ENCODE results near the gene DND1.
"Not testable (repeated sequence)": the region's sequence is repeated elsewhere in the genome, so short reads cannot be mapped to it uniquely, and the experiment has no call there.

DND1 gene

DNA sequence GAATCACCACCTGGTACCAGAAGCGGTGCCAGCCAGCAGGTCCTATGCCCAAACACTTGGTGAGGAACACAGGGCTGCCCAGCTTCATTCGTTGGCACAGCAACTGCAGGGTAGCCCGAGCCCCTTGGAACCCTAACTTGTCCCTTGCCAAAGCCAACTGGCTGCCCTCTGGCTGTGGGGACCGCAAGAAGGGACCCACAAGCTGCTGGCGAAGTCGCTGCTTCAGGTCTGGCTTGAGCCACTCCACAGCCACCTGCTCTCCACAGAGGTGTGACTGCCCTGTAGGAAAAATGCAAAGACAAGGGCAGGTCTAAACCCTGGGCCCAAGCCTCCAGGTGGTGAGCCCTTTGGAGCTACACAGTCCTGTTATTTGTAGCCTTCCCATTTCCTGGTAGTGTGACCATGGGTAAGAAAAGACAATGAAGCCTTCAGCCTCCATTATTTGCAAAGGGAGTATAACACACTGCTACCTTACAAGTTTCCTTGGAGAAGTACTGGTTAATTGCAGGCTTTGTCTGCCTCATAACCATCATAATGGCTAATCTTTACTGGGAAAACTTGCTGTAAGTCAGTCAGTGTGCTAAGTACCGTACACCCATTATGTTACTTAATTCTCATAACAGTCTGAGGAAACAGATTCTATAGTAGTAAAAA lies 1.8 kb downstream of the DND1 start:
- DNase-seq: no peak

DNA sequence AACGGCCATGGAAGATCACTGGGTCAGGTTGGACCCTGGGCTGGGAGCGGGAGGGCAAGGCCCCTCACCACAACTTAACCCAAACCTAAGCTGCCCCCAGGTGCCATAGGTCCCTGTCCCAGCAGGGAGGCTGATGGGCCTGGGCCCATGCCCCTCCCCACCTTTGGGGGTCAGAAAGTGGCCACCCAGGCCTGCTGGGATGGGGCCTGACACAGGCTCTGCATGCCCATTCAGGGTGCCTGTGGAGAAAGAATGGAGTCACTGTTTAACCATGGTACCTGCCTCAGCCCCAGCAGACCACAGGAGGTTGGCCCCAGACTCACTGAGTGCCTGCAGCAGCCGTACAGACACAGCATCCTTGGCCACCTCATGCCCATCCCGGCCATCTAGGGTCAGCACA lies 2.3 kb downstream of the DND1 start:
- DNase-seq: not testable (repeated sequence)

DNA sequence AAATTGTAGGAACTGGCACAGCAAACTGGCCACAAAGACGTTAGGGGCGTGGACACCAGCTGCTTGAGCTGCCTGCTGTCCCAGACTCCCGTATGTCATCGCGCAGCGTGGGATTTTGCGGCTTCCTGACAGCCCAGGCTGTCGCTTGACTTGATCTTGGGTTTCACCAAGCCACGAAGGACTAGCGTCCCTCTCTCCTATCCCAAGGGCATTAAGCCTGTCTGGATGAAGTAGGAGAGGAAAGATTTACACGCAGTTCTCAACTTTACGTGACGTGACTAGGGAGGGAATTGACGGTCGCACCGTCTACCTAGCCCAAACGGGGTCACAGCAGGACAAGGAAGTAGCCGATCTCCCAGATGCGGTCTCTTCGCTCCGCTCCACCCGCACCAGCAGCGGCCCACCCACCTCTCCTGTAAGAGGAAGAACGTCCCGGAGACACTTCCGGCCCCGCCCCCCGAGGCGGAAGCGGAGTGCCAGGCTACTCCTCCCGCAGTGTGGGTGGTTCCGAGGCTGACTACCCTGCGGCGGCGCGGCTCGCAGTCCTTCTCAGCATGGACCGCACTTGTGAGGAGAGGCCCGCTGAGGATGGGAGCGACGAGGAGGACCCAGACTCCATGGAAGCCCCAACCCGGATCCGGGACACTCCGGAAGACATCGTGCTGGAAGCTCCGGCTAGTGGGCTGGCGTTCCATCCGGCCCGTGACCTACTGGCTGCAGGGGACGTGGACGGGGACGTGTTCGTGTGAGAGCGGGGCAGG lies 8.8 kb downstream of the DND1 start, which contains the start of gene WDR55:
TSS of gene WDR55 (plus strand) at position 546 of the 761 bp plus-strand sequence. CDS start at position 555, 9 bp downstream.
- DNase-seq: peak; percentile 86

DNA sequence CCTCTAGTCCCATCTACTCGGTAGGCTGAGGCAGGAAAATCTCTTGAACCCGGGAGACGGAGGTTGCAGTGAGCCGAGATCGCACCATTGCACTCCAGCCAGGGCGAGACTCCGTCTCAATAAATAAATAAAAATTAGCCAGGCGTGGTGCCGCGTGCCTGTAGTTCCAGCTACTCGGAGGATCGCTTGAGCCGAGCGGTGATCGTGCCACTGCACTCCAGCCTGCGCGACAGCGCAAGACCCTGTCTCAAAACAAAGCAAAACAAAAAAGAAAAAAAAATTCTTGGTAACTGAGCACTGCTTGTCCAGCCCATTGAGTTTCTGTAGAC lies 9.4 kb downstream of the DND1 start:
- DNase-seq: no peak

DNA sequence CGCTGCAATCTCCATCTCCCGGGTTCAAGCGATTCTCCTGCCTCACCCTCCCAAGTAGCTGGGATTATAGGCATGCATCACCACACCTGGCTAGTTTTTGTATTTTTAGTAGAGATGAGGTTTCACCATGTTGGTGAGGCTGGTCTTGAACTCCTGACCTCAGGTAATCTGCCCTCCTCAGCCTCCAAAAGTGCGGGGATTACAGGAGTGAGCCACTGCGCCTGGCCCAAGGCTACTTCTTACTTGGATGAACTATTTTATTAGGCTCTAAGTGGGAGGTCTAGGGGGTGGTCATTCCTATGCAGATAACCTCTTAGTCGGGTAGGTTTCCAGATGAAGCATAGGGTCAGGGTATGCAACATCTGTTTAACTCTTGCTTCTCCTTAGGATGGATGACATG lies 13.0 kb downstream of the DND1 start:
- not testable (repeated sequence) for DNase-seq

DNA sequence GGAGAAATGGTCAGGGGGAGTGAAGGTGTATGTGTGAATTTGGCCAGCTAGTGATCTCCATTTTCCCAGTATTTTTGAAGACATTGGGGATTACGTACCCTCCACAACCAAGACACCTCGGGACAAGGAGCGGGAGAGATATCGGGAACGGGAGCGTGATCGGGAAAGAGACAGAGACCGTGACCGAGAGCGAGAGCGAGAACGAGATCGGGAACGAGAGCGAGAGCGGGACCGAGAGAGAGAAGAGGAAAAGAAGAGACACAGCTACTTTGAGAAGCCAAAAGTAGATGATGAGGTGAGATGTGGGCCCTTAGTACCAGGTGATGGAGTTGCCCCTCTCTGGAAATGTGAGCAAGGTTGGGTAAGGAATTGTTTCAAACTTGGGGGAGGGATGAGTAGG lies 14.5 kb downstream of the DND1 start:
- no peak for DNase-seq

DNA sequence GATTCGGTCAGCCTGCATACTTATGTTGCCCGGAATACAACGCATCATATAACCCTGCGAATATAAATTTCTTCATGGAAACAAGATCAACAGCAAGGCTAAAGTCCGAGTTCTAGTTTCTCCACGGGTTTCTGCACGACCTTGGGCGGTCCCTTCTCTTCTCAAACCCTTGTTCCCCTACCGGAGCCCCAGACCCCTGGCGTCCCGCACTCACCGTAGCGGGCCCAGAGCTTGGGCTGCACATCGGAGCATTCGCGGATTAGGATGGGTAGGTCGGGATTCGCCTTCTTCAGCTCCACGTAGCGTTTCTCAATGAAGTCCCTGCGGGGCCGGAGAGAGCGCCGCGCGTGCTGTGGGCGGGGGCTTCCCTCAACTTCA lies 26.3 kb downstream of the DND1 start:
- DNase-seq: no peak

DNA sequence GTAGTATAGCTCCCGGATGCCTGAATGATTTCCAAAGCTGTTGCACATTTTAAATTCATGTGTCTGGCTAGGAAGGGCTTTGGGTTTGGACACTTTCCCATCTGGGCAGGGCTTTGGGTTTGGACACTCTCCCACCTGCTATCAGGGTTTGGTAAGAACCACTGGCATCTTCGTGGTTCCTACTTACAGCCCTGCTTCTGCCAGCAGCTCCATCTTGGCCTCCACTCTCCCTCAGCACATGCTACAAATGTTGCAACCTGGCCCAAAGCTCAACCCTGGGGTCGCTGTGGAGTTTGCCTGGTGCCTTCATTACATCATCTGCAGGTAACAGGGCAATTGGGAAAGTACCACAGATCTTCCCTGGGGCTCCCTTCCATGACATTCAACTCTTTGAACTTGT lies 30.7 kb downstream of the DND1 start:
- DNase-seq: no peak

DNA sequence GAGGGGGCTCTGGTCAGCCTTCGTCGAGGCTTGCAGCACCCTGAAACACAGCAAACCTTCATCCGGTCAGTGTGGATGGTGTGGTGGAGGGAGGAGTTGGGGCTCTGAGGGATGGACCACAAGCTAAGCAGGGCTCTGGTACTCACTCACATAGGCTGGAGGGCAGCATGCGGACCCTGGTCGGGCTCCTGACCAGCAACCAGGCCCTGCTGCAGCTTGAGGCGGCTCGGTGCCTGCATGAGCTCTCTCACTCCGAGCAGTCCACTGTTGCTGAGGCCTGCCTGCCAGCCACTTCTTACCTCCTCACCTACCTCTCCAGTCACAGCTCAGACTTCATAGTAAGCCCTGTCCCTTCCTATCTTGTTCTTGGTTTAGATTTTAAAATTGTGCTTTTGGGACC lies 31.7 kb downstream of the DND1 start:
- DNase-seq: no peak

DNA sequence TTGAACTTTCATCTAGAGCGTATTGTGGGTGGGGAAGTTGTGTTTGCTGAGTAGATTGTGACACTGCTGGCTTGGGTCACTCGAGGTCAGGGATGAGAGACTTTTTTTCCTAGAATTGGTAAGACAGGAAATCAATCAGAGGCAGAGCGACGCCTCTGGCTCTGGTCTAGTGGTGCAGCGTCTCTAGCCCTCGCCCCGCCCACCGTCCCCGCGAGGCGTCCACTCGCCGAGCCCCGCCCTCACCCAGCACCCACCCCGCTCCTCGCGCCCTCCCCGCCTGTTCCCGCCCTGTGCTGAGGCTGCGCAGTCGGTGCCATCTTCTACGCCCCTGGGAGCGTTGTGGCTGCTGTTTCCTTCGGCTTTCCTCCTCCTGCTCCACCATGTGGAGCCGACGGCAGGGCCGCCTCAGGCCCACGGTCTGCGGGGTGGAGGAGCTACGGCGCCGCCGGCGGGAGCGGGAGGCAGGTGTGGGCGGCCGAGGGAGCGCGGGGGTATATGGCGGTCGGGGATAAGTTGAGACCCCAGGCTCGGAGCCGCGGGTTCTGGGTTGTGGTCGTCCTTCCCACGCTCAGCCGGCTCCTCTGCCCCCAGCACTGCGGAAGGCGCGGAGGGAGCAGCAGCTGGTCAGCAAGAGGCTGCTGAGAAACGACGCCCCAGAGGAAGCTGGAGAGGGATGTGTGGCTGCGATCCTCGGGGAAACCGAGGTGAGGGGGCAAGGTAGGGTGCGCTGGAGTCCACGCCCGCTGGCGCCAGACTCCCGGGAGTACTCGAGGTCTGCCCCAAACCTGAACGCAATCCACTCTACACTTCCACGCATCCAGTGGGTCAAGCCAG lies 34.0 kb downstream of the DND1 start, which contains the start of gene TMCO6:
TSS of gene TMCO6 (plus strand) at position 304 of the 834 bp plus-strand sequence. CDS start at position 381, 77 bp downstream.
- peak; percentile 86 for DNase-seq

DNA sequence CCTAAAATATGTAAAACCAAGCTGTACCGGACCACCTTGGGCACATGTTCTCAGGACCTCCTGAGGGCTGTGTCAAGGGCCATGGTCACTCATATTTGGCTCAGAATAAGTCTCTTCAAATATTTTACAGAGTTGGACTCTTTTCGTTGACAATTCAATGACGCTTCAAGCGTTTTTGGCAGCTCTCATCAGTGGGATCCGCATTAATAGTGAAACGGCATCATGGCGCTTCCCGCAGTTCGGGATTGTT lies 34.6 kb downstream of the DND1 start:
- DNase-seq: not testable (repeated sequence)

DNA sequence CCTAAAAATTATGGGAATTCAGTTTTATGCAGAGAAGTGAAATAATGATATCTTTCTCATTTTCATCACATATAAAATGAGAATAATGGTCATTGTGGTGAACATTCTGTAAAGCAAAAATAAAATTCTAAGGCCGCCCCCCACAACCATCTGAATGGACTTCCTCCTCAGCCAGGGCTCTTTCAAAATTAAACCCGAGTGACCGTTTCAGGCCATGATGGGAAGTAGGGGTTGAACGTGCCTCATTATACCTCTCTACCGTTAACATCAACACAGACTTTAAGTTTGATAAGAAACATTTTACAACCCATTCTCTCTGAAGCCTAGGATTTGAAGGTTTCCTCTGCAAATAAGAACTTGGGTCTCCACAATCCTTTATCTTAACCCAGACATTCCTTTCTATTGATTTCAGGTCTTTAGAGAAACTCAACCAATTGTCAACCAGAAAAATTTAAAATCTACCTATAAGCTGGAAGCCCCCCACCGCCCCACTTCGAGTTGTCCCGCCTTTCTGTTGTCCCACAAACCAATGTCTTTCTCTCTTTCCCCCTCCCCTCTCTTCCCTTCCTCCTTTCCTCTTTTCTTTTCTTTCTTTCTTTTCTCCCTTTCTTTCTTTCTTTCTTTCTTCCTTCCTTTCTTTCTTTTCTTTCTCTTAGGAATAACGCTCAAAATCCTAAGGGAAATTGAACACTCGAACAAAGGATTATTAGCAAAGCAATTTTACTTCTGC lies 35.8 kb downstream of the DND1 start:
- no peak for DNase-seq

DNA sequence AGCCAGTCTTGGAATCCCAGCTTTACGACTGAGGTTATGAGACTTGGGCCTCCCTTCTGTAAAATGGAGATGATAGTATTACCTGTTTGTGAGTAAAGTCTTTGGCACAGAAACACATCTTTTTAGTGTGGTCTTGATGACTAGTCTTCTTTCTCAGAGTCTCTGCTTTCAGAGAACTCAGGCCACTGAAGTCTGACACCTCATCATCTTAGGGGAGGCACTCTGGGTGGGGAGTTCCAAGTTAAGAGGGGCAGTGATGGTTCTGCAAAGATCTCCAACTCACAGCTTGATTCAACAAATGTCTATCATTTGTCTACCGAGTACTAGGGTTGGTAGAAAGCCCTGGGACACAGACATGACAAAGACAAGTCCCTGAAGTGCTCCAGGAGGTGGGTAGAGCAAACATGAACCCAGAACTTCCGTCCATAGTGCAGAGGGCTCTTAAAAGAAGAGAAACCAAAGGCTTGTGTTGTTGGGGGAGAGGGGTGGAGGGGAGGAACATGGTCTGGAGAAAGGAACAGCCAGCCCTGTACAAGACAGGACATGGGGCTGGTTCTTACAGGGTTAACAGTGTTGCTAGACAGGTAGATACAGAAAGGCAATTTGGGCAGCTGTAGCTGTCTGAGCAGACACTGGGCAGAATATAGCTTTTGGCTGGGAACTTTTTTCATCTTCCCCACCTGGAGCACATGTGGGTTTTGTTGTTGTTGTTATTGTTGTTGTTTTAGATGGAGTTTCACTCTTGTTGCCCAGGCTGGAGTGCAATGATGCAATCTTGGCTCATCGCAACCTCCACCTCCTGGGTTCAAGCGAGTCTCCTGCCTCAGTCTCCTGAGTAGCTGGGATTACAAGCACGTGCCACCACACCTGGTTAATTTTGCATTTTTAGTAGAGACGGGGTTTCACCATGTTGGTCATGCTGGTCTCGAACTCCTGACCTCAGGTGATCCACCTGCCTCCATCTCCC lies 37.8 kb downstream of the DND1 start:
- DNase-seq: no peak

DNA sequence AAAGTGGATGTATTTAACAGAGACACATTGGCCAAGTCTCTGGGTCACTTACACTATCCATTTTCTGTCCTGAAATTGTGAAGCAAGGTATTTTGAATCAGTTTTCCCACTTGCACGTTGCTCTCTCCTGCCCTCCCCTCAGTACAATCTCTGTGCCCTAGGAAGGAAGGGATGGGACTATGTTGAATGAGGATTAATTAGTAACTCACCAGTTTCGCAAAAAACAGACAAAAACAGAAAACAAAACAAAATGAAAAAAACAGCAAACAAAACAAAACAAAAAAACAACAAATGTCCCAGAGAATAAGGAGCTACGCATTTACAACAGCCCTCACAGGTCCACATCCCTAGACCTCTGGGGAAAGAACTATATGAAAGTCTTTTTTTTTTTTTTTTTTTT lies 39.3 kb downstream of the DND1 start:
- no peak for DNase-seq

DNA sequence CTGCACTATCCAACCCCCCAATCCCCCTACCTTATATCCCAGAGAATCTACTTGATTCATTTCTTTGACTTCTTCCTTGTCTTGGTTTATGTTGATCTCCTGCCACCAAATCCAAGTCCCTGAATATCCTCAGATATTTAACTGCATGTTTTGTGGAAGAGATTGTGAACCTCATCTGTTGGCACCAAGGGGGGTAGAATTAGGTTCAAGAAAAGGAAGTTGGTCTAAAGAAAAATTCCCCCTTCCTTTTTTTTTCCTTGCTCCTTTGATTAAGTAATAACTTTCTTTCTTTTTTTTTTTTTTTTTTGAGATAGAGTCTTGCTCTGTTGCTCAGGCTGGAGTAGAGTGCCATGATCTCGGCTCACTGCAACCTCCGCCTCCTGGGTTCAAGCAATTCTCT lies 39.9 kb downstream of the DND1 start:
- DNase-seq: no peak

DNA sequence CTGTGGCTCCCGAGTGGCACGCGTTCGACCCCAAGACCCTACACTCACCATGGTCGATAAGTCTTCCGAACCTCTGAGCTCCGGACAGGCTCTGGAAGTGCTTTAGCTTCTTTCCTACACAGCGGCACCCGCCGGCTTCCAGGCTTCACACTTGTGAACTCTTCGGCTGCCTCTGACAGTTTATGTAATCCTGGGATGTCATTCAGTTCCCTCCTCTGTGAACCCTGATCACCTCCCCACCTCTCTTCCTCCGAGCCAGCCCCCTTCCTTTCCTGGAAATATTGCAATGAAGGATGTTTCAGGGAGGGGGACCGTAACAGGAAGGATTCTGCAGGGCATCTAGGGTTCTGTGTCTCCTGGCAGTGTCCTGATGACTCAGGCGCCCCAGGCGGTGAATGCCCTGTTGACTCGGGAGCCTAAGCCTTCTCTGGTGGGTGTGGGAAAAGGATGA lies 40.3 kb downstream of the DND1 start, which contains the start of gene CD14:
TSS of gene CD14 (minus strand) at position 155 of the 451 bp plus-strand sequence. CDS start at position 51, 104 bp downstream.
- peak; percentile 6 for DNase-seq

DNA sequence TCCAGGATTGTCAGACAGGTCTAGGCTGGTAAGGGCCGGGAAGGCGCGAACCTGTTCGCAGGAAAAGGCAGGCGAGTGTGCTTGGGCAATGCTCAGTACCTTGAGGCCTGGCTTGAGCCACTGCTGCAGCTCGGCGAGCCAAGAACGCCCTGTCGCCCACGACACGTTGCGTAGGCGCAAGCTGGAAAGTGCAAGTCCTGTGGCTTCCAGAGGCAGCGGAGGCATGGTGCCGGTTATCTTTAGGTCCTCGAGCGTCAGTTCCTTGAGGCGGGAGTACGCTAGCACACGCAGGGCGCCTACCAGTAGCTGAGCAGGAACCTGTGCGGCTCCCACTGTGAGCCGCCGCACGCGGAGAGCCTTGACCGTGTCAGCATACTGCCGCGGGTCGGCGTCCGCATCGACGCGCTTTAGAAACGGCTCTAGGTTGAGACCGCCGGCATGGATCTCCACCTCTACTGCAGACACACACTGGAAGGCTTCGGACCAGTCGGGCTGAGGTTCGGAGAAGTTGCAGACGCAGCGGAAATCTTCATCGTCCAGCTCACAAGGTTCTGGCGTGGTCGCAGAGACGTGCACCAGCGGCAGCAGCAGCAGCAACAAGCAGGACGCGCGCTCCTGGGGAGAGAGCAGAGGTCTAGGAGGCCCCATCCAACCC lies 40.9 kb downstream of the DND1 start:
- DNase-seq: peak; percentile 7

DNA sequence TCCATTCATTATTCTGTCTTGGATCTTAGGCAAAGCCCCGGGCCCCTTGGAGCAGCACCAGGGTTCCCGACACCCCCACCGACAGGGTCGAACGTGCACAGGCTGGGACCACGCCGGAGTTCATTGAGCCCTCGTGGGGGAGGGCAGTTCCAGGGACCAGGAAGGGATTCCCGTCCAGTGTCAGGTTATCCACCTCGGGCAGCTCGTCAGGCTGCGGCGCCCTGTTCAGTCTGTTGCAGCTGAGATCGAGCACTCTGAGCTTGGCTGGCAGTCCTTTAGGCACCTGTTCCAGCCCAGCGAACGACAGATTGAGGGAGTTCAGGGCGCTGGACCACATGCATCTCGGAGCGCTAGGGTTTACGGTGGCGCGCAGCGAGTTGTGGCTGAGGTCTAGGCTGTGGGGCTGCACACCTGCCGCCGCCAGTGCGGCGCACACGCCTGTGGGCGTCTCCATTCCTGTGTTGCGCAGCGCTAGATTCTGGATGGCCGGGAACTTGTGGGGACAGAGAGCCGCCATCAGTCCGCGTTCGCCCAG lies 41.5 kb downstream of the DND1 start:
- no peak for DNase-seq

DNA sequence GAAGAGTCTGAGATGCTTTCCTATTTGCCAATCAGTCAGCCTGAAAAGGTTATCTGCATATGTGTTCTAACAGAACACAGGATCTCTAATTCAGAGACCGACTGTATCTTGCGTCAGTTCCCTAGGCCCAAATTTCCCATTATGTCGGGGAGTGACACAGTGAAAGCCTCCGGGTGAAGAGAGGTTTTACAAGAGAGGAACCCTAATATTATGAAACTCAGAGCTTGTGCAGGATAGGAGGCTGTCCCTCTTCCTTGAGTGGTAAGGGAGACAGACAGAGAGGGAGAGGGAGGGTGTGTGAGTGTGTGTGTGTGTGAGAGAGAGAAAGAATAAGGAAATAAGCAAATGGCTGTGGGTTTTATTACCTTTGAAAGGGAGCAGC lies 42.3 kb downstream of the DND1 start:
- no peak for DNase-seq

DNA sequence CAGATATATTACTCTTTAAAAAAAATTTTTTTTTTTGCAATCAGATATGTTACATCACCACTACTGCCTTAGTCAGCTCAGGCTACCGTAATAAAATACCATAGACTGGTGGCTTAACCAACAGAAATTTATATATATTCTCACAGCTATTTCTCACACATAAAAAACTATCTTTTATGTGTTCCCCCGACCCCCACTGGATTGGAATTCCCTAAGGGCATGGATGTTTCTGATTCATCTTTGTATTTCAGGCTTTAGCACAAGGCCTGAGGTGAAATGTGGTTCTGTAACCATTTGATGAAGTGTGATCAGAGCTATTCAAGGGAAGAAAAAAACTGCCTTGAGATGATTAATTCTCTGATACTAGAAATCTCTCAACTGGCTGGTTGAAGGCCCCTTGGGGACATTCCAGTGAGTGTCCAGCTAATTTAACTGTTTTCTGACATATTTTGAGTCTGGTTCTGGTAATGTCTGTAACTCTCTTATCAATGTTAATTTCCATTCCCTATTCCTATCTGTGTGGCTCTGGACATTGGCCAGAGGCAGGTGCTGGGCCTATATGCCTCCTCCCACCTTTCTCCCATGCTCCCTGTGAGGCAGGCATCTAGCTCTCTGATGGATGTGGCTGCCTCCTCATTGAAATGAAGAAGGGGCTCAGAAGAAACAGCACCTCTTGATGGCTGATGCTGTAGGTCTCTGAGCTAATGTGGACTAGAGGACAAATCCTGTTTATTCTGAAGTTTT lies 42.9 kb downstream of the DND1 start:
- no peak for DNase-seq
